Endothelial cell of umbilical vein (primary cell): ENCODE measurements around the gene CEBPB.

ENCODE experiments used
- MYC ChIP-seq: IDR thresholded peaks from one replicate; pipeline ENCODE4 v1.6.1; 2011; ENCODE audit warnings: mild to moderate bottlenecking, low read depth, low read length
- POLR2AphosphoS5 ChIP-seq: IDR thresholded peaks from 2 replicates; pipeline ENCODE4 v1.6.1; 2012; ENCODE audit warnings: low read depth, mild to moderate bottlenecking, control low read depth, low read length, moderate library complexity; ENCODE audit not compliant: insufficient read depth
- TF ChIP-seq, protein P1 (sequence below), 2 donors: IDR thresholded peaks; 1 replicate in 1 of 2; 2 replicates in 1 of 2; pipeline ENCODE4 v1.5.1; 2011; ENCODE audit warnings: low read length in 2 of 2, mild to moderate bottlenecking in 2 of 2, moderate library complexity in 2 of 2, control low read depth in 1 of 2, inconsistent platforms in 1 of 2, low read depth in 1 of 2; ENCODE audit not compliant: insufficient read depth in 1 of 2; ENCODE audit errors: extremely low read depth in 1 of 2

DNA sequence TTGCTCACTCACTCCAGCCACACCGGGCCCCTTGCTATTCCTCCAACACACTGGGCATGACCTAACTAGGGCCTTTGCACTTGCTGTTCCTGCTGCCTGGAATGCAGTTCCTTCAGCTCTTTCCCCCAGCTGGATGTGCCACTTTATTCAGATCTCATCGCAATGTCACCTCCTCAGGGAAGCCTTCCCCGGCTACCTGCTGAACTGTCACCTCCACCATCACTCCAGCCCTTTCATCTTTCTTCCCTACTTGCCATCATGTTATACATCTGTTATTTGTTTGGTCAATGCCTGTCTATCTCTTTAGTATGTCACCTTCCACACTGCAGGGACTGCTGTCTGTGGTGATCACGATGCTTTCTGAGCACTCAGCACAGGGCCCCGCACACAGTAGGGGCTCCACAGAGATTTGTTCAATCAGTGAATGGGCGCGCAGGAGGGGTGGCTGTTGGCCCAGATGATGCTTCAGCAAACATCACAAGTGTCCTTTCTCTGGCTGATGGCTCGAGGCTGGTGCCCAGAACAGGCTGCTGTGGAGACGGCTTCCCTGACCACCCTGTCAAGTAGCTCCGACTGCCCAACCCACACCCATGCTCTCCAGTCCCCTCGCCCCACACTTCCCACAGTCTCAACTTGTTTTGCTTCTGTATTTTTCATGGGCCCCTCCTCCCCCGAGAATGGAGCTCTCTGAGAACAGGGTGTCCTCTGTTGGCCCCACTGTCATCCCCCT, 31.8 kb downstream of the CEBPB start:
- TF ChIP-seq MYC: no peak
- TF ChIP-seq, protein P1, sequence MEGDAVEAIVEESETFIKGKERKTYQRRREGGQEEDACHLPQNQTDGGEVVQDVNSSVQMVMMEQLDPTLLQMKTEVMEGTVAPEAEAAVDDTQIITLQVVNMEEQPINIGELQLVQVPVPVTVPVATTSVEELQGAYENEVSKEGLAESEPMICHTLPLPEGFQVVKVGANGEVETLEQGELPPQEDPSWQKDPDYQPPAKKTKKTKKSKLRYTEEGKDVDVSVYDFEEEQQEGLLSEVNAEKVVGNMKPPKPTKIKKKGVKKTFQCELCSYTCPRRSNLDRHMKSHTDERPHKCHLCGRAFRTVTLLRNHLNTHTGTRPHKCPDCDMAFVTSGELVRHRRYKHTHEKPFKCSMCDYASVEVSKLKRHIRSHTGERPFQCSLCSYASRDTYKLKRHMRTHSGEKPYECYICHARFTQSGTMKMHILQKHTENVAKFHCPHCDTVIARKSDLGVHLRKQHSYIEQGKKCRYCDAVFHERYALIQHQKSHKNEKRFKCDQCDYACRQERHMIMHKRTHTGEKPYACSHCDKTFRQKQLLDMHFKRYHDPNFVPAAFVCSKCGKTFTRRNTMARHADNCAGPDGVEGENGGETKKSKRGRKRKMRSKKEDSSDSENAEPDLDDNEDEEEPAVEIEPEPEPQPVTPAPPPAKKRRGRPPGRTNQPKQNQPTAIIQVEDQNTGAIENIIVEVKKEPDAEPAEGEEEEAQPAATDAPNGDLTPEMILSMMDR (IDR thresholded peaks at IDR 0.05; ENCODE audit: extremely low read depth in 1 of 2, insufficient read depth in 1 of 2, low read depth in 1 of 2, low read length in 2 of 2): no peak
- no peak for TF ChIP-seq POLR2AphosphoS5
